GM23248 (cell line): ENCODE measurements around the gene ALDH5A1.

Experiments used
- EZH2 ChIP-seq: fragments of 200-600 bp; sonication (generic); IDR thresholded peaks from 2 replicates; pipeline ENCODE4 v1.6.1; 2018; ENCODE audit warnings: antibody characterized with exemption, mild to moderate bottlenecking; ENCODE audit not compliant: insufficient read depth, poor library complexity, severe bottlenecking
- EZH2phosphoT487 ChIP-seq: fragments of 200-600 bp; sonication (generic); IDR thresholded peaks from 2 replicates; pipeline ENCODE4 v1.6.1; 2018; ENCODE audit warnings: antibody characterized with exemption, moderate library complexity, mild to moderate bottlenecking, low read depth; ENCODE audit not compliant: insufficient read depth

DNA sequence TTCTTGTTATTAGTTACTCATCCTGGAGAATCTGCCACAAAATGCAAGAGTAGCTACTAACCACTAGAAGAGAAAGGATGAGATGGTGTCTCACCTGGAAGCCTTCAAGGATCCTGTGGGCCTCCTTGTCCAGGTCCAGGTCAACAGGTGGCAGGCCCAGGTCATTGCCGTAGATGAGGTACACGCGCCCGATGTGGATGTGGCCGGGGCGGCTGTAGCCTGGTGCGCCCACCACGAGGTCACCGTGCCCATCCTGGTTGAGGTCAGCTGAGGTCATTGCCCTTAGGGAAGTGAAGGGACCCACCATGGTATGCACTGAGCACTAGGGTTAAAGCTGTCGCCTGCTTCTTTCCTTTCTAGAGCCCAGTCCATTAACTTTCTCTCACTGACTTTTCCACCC lies 40.8 kb upstream of the ALDH5A1 start:
- TF ChIP-seq EZH2phosphoT487 (no peak), EZH2 (no peak)
